ENCODE results near the gene SPG7.

DNA sequence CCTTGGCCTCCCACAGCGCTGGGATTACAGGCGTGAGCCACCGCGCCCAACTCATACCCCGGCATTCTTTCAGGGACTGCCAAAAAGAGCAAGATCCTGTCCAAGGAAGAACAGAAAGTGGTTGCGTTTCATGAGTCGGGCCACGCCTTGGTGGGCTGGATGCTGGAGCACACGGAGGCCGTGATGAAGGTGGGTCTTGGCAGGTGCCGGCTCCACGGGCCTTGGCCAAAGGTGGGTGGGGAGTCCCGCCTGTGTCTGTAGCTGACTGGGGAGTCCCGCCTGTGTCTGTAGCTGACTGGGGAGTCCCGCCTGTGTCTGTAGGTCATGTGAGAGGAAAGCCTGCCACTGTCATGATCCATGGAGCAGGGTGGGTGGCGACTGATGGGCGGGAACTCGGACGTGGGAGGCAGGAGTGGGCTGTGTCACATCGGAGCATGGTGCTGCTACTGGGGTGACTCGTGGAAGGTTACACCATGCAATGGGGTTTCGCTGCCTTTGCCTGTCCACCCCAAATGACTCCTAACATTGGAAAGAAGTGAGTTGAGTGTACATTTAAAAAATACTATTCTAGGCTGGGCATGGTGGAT is 42.3 kb downstream of the SPG7 start:
- TF ChIP-seq POLR2A (IDR thresholded peaks at IDR 0.05), result no peak
- TF ChIP-seq, protein P1, sequence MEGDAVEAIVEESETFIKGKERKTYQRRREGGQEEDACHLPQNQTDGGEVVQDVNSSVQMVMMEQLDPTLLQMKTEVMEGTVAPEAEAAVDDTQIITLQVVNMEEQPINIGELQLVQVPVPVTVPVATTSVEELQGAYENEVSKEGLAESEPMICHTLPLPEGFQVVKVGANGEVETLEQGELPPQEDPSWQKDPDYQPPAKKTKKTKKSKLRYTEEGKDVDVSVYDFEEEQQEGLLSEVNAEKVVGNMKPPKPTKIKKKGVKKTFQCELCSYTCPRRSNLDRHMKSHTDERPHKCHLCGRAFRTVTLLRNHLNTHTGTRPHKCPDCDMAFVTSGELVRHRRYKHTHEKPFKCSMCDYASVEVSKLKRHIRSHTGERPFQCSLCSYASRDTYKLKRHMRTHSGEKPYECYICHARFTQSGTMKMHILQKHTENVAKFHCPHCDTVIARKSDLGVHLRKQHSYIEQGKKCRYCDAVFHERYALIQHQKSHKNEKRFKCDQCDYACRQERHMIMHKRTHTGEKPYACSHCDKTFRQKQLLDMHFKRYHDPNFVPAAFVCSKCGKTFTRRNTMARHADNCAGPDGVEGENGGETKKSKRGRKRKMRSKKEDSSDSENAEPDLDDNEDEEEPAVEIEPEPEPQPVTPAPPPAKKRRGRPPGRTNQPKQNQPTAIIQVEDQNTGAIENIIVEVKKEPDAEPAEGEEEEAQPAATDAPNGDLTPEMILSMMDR (IDR thresholded peaks at IDR 0.05), result no peak
